Glutamatergic neuron (in vitro differentiated cells): Measurements from ENCODE around the gene GSTK1. TPM values are rescaled to one million over a fixed set of nuclear protein-coding genes. Genes with fewer than 3 reads are reported as not detected.

Source experiments
- DNase-seq: peaks from one replicate; pipeline ENCODE4 v3.0.0; 2022
- H3K27ac Mint-ChIP-seq: one replicate; pipeline ENCODE4 v1.8.0; 2020; ENCODE audit warnings: mild to moderate bottlenecking, mixed read lengths, inconsistent platforms; ENCODE audit not compliant: unreplicated experiment
- H3K27me3 Mint-ChIP-seq: one replicate; pipeline ENCODE4 v1.8.0; 2020; ENCODE audit warnings: mild to moderate bottlenecking, moderate library complexity, mixed read lengths, inconsistent platforms; ENCODE audit not compliant: unreplicated experiment
- H3K36me3 Mint-ChIP-seq: one replicate; pipeline ENCODE4 v1.8.0; 2020; ENCODE audit warnings: mild to moderate bottlenecking, mixed read lengths, inconsistent platforms; ENCODE audit not compliant: unreplicated experiment
- H3K4me1 Mint-ChIP-seq: one replicate; pipeline ENCODE4 v1.8.0; 2020; ENCODE audit warnings: mild to moderate bottlenecking, low read depth, mixed read lengths, inconsistent platforms; ENCODE audit not compliant: unreplicated experiment
- H3K4me3 Mint-ChIP-seq: one replicate; pipeline ENCODE4 v1.8.0; 2020; ENCODE audit warnings: mild to moderate bottlenecking, mixed read lengths, inconsistent platforms; ENCODE audit not compliant: unreplicated experiment
- H3K9me3 Mint-ChIP-seq: one replicate; pipeline ENCODE4 v1.8.0; 2020; ENCODE audit warnings: mild to moderate bottlenecking, moderate library complexity, mixed read lengths, inconsistent platforms; ENCODE audit not compliant: unreplicated experiment
- CTCF ChIP-seq: fragments of 200-600 bp; sonication (generic); IDR thresholded peaks from one replicate; pipeline ENCODE4 v1.5.0; 2021; ENCODE audit not compliant: partially characterized antibody, unreplicated experiment
- total RNA-seq: library from RNA; stranded (reverse); fragmentation: NEBNext Ultra II Directional; extraction: Animal tissue kit (Norgen Biotek cat#: 25700); gene quantifications from one replicate; pipeline ENCODE4 v1.2.1, GENCODE V29; 2021; ENCODE audit not compliant: unreplicated experiment

The GSTK1 gene
- total RNA-seq, 1 donor from 2014 or later, result 48.6 TPM

GRCh38 chr7:143233816-143234532 lies 29.3 kb upstream of the GSTK1 start:
- Mint-ChIP-seq H3K27ac (no peak overlapping the region), H3K4me3 (no peak overlapping the region), H3K36me3 (peaks cover 21% of the 10 kb centered on the region), H3K4me1 (peaks cover 3% of the 10 kb centered on the region), H3K9me3 (peaks cover 5% of the 10 kb centered on the region), H3K27me3 (no peaks in the 10 kb centered on the region)
- no peak for DNase-seq
- TF ChIP-seq CTCF, result no peak

GRCh38 chr7:143234533-143234875 lies 28.7 kb upstream of the GSTK1 start:
- TF ChIP-seq CTCF, result no peak
- no peak overlapping the region for H3K4me3 Mint-ChIP-seq
- no peaks in the 10 kb centered on the region for H3K27me3 Mint-ChIP-seq
- H3K36me3 Mint-ChIP-seq, result peaks cover 21% of the 10 kb centered on the region
- no peak overlapping the region for H3K27ac Mint-ChIP-seq
- DNase-seq, result no peak
- no peaks in the 10 kb centered on the region for H3K4me1 Mint-ChIP-seq
- peaks cover 5% of the 10 kb centered on the region for H3K9me3 Mint-ChIP-seq

DNA sequence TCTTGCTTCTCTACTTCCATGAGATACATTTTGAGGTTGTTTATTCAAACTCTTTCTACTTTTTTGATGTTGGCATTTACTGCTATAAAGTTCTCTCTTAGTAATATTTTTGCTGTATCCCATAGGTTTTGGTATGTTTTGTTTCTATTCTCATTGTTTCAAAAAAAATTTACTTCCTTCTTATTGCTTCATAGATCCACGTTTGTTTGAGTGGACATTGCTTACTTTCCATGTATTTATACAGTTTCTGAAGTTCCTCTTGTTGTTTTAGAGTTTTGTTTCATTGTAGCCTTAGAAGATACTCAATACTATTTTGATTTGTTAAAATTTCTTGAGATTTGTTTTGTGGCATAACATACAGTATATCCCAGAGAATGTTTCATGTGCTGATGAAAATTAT lies 27.7 kb upstream of the GSTK1 start:
- no peak for TF ChIP-seq CTCF
- no peak overlapping the region for H3K4me3 Mint-ChIP-seq
- DNase-seq, result no peak
- H3K27ac Mint-ChIP-seq, result no peak overlapping the region
- peaks cover 21% of the 10 kb centered on the region for H3K36me3 Mint-ChIP-seq
- no peaks in the 10 kb centered on the region for H3K27me3 Mint-ChIP-seq
- H3K9me3 Mint-ChIP-seq, result peaks cover 5% of the 10 kb centered on the region
- H3K4me1 Mint-ChIP-seq, result no peaks in the 10 kb centered on the region

GRCh38 chr7:143236408-143236990 lies 26.7 kb upstream of the GSTK1 start:
- H3K4me3 Mint-ChIP-seq, result no peak overlapping the region
- TF ChIP-seq CTCF, result no peak
- no peaks in the 10 kb centered on the region for H3K27me3 Mint-ChIP-seq
- peaks cover 21% of the 10 kb centered on the region for H3K36me3 Mint-ChIP-seq
- DNase-seq, result no peak
- H3K27ac Mint-ChIP-seq, result no peak overlapping the region
- H3K4me1 Mint-ChIP-seq, result peaks cover 1% of the 10 kb centered on the region
- H3K9me3 Mint-ChIP-seq, result peaks cover 5% of the 10 kb centered on the region

DNA sequence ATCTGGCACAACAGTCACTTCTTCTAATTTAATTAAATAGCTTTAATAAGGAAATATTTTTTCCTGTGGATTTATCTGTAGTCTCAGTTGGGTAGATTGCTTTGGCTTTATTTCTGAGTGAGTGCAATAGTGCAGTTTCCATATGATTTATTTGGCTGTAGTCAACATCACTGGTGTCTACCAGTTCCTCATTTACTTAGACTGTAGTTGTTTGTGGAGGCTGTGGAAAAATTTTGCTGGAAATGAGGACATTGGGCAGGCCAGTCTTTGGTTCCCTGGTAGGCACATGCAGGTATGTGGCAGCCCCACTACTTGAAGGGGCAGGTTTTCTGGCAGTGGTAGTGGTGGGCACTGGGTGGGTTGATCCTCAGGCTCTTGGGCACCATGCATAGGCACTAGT lies 25.9 kb upstream of the GSTK1 start:
- Mint-ChIP-seq H3K9me3 (peaks cover 5% of the 10 kb centered on the region), H3K36me3 (peaks cover 21% of the 10 kb centered on the region), H3K4me3 (no peak overlapping the region), H3K27me3 (no peaks in the 10 kb centered on the region), H3K4me1 (peaks cover 1% of the 10 kb centered on the region), H3K27ac (no peak overlapping the region)
- DNase-seq, result no peak
- no peak for TF ChIP-seq CTCF
